Stimulated activated CD4-positive, alpha-beta T cell treated with anti-CD3 and anti-CD28 coated beads, Interleukin-4, amount 100 ng/mL, for 24 hours (primary cell): ENCODE results near the gene KISS1.

ENCODE experiments used
- DNase-seq: peaks from one replicate; pipeline ENCODE4 v3.0.0-alpha.2; 2020

Gene KISS1

DNA sequence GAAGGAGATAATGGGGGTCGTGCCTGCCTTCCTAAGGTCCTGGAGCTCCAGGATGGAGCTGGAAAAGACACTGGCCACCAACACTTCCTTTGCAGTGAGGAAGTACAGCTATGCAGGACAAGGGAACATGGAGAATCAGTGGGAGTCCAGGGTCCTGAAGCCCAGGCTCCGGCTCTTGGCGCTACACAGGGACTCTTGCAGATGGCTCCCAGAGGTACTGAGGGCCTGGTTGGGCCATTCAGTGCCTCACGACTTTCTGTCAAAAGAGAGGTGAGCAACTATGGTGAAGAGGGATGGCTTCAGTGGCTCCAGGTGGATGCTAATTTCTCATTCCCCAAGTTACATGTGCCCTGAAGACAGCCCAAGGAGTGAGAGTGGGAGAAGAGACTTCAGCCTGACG lies 42.6 kb downstream of the KISS1 start:
- no peak for DNase-seq

DNA sequence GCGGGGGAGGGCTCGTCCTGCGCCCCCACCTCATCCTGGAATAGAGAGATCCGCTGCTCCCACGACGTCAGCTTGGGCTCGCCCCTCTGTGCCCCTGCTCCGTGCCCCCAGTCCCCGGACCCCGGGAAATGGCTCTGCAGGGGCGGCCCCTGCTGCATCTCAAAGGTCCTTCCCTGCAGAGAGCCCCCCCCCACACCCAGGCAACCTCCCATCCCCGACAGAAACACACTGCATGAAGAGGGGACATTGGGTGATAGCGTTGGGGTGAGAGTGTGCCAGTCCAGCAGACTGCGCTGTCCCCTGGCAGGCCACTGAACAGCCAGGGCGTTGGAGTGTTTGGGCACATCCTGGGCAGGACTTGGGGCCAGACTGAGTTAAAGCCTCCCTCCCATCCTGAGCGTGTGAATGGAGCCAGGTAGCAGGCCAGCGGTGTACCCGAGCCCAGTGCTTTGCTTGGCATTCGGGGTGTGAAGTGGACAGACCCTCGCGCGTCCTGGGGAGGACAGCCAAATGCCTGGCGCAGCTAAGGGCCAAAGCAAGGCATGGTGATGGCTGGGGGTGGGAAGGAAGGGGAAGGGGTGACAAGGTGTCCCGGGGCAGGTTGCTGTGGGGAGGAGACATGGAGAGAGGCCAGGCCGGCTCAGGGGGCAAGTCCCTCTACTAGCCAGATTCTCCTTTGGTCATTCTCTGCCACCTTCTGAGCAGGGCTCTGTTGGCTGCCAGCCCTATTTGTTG lies 43.8 kb downstream of the KISS1 start:
- DNase-seq = no peak

DNA sequence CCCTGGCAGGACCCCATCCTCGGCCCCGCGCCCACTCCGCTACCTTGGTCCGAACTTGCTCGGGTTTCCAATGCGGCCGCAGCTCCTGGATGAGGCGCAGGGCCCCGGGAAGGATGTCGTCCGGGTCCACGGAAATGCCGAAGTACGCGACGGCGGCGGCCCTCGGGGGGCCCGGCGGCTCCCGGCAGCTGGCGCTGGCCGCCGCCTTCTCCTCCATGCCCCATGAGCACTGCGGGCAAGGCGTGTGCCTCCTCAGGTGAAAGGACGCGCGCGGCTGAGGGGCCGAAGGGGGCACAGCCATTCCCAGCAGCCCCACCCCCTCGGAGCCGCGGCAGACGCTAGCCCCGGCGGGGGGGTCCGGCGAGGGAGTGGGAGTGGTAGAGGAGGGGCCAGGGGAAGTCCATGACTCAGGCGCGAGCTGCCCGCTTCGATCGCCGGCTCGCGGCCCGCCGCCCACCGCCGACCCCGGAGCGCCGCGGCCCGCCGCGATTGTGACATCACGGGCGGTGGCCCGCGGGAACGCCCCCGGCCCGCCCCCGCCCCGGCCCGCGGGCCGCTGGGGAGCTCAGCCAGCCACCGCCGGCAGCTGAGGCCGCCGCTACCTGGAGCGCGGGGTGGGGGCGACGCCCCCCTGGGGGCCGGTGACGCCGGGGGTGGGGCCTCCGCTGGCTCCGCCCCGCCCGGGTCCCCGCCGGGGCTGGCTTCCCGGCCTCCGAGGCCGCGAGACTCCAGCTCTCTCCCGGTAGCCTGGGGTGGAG lies 44.6 kb downstream of the KISS1 start, which contains the start of gene ETNK2:
Gene ETNK2 (minus strand): TSS at position 493 of the 758 bp plus-strand sequence. CDS start 192 bp downstream, at position 301.
- DNase-seq = peak; percentile 43

DNA sequence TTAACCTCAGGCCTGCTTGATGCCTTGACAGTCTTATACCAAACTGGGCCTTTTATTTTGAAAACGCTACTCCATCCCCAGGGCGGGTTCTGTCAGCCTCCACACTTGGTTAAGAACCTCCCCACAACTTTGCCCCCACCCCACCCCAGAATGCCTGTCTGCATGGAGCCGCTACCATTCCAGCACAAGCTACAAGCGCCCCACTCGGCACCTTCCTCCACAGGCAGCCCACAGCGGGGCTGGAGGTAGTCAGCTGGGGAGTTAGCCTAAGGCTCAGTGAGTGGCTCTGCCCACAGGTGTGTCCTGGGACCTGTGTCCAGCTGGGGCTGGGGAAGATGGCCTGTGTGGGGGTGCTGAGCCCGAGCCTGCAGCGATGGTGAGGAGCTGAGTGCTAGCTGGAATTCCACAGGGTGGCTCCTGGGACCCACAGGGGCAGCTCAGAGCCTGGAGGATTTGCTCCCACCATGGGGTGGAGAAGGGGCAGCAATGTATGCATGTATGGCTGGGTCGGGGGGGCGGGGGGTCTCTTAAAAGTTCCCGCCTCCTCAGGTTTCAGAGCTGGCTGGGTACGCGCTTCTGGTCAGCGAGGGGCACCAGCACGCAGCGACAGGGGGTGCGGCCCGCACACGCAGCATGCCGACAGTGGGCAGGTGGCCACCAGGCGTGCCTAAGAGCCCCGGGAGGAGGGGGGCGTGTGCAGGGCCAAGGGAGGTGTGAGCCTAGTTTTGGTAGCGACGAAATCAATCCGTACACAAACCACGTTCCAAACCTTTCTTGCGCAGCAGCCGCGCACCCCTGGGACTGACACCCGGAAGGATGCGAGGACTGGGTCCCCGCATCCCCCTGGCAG lies 45.4 kb downstream of the KISS1 start:
- DNase-seq = no peak

DNA sequence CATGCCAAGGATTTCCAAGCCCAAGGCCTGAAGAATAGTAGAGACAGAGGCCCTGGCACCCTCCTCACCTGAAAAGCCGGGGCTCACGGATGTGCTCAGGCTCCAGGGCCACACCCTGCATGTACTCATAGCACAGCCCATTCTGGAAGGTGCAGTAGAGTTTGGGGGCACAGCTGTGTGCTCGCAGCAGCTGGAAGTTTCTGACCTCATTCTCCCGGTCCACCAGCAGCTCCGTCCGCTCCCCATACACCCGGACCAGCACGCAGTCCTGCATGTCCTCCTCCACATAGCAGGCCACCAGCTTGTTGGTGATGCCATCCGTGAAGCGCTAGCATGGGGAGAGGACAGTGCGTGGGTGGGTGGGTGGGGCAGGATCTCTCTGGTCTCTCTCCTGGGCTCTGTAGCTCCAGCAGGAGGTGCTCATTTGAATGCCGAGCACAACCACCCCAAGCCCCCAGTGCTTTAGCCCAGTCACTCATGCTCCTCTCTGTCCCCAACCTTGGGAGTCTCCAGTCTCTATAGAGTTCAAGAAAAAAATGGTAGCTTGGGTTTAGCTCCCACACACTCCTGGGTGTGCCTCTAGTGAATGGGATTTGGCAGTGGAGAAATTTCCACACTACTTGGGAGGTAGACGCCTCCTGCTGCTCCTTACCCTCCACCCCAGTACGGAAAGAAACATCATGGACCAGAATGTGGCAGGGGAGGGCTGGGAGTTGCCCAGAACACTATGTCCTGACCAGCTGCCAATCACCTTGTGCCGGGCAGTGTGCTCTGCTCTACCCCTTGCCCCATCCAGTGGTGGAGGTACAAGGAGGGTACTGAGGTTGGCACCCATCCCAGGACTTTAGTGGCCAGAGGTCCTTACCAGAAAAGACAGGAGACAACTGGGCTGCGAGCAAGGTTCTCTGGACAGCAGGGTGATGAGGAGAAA lies 46.4 kb downstream of the KISS1 start:
- DNase-seq = no peak

DNA sequence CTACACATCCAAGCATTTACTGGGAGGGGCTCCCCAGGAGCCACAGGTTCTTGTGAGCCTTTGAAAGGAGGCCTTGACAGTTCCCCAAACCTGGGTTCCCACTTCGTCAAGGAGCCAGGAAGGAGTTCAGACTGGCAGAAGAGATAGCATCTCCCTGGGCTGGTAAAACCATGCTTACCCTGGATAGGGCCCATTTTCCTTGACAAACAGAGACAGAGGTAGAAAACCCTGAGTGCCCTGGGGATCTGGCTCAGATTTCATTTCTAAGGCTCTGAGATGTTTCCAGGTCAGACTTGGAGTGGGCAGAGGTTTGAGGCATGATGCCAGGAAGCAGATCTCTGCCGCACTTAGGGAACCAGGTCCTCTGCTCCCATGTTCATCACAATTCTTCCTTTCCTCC lies 47.2 kb downstream of the KISS1 start:
- DNase-seq = no peak

DNA sequence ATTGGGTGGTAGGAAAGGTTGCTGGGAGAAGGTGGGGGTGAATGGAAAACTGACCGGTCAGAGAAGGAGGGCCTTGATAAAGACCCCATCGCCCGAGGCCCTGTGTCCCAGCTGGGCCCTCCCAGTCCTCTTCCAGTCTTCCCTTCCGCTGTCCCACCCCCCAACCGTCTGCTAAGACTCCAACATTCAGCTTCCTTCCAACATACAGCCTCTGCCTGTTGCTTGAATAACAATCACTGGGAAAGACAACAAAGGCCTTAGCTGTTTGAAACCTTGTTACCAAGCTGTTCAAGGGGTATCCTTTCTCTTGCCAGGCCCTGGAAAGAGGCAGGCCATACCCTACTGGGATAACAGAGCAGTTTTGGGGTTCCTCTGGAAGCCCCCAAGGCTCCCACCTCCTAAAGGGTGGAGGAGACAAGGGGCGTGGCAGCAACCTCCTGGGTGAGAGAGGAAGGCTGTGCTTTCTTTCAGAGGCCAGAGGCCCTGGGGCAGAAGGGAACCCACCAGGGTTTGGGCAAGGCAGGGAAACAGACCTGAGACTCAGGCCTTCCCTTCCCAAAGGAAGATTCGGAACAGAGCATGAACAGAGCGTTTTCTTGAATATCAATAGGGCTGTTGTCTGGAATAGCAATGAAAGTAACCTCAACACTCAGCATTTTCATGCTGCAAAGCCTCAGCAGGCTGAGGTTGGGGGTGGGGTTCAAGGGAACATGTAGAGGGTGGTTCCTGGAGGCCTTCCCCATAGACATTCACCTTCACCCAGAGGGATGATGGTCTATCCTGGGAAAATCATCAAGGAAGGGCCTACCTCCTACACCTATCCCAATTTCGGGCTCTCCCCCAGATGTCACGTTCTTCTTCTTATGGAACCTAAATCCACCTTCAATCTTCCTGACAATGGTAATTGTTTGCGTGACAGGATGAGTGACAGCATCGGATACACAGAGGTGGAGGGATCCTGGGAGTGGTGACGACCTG lies 48.6 kb downstream of the KISS1 start:
- no peak for DNase-seq

DNA sequence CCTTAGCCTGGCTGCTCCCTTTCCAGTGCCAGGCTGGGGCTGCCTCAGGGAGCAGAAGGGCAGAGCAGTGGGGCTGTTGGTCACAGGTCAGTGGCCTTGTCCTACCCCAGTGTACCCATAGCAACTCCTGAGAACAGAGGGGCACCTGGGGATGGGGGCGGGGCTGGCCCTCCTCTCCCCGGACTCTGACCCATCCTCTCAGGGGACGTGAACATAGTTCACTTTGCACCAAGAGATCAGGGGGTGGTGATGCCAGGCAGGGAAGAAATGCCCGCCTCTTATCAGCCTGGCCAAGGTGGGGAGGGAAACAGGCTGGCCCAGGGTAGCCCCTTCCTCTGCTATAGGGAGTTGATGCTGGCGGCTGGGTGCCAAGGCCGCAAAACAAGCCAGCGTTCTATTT lies 49.3 kb downstream of the KISS1 start:
- DNase-seq = no peak

DNA sequence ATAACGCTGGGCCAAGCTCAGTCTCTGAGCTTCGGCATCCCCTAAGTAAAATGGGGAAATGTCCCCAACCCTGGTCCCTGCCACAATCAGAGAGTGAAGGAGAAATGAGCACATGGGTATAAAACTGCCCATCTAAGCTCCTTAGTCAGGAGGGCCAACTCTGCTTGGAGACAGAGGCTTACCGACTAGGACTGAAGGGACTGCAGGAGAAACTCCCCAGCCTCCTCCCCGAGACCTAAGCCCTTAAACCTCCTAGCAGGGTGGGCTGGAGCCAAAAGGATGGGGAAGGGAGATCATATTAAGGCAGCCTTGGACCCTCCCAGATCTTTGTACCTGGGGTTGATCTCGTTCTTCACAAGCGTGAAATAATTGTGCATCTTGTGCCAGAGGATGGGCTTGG lies 50.0 kb downstream of the KISS1 start:
- DNase-seq = no peak

DNA sequence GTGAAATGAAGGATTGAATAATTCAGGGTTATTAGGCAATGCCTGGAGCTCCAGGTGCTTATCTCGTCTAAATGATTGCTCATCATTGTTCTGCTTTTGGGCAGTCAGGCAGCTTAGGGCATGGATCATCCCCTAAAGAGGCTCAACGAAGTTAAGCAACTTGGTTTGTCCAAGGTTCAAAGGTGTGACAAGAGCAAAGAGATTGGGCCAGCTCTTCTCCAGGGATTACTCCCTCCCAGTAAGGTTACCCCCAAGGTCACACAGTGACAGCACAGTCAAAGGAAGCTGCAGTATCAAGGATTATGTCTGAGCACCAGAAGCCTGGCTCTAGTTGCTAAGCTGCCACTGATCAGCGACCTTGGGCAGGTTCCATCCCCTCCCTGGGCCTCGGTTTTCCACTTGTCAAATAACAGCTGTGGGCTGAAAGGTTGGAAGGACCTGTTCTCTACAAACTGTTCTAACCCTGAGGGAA lies 51.2 kb downstream of the KISS1 start:
- no peak for DNase-seq

DNA sequence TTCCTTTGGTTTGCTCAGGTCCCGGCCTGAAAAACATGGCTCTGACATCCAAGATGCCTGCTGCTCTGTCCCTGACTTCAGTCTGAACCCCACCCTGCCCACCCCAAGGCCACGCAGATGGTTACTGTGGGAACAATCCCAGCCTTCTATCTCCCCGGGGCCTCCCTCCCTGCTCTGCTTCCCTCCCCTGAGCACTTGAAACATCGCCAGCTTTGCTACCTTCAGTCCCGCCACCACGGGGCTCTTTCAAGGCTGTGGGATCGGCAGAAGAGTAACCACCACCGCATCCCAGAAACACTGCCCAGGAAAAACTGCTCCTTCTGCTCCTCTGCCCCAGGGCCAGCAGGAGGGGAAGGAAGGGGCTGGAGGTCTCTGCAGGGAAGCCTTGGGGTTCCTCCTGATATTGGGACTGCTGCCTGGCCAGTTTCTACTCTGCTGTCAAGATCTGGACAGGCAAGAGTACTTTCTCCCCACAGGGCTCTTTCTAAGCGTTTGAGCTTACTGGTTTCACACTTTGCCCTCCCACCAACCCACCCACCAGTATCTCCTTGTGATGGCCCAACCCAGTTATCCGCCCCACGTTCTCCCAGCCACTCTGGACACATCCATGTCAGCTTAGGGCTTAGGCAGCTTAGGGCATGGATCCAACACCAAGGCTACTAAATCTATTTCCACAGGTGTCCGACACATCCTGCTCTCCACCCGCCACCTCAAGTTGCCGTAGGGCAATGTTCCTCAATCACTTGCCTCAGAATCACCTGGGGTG lies 52.8 kb downstream of the KISS1 start:
- no peak for DNase-seq

DNA sequence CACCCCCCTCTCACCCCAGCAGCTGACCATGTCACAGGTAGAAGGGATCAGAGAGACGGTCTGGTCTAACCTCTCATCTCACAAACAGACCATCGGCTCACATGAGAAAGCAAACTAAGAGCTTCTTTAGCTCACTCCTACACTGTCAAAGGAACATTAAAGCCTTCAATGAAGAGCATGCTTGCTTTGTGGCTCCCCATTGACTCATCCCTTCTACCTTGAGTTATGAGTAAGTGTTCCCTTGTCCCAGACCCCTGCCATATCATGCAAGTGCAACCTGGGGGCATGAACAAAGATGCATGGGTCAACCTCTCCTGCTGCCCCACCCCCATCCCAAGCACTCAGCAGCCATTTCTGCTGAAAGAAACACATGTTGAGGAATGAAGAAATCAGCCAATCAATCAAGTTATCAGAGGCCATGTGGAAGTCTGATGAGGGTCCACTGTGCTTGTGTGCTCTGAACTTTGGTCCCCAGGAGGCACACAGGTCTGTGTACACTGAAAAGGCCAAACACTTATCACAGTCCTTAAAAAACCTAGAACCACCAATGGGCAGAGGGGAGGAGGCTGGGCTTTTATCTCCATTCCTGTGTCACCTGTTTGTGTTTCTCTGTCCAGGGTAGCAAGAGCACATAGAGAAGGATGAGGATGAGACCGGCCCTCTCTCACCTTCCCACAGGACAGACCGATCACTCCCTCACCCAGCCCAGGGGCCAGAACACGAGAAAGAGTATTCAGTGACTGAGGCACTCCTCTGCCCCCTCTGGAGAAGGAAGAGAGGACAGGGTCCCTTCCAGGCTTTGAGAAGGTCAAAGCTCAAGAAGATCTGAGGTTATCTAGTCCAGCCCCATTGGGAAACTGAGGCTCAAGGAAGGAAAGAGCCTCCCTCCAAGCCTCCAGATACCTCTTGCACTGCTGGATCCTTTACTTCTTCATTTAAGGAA lies 54.0 kb downstream of the KISS1 start:
- no peak for DNase-seq

DNA sequence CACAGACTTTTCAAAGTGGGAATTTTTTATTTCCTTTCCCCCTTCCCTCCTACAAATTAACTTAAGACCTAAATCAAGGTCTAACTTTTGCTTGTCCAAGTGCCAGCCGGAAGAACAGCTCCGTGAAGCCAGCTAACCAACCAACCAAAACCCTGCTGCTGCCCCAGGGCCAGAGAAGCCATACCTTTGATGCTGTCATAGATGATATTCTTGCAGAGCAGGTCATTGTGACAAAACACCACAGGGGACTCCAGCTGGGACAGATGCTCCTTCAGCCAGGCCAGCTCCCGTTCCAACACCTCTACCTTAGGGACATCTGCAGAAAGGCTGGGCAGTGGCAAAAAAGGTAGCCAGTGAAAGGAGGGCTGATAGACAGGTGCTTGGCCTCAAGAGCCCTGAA lies 55.2 kb downstream of the KISS1 start:
- no peak for DNase-seq
